ENCODE results near the gene DRAP1.
"Not testable (repeated sequence)": the region's sequence is repeated elsewhere in the genome, so short reads cannot be mapped to it uniquely, and the experiment has no call there.

The DRAP1 gene

GRCh38 chr11:65931773-65932557 lies 12.7 kb downstream of the DRAP1 start:
- no peak for DNase-seq (ENCODE audit: low read depth)

GRCh38 chr11:65932558-65932919 lies 13.3 kb downstream of the DRAP1 start:
- no peak for DNase-seq (ENCODE audit: low read depth)

GRCh38 chr11:65934014-65934413 lies 14.8 kb downstream of the DRAP1 start:
- no peak for DNase-seq (ENCODE audit: low read depth)

- DNase-seq (ENCODE audit: low read depth) = no peak
Measured at GRCh38 chr11:65937766-65938165, 18.5 kb downstream of the DRAP1 start.

GRCh38 chr11:65941720-65942310 lies 22.6 kb downstream of the DRAP1 start:
- DNase-seq (ENCODE audit: low read depth) = no peak

GRCh38 chr11:65942531-65942930 lies 23.3 kb downstream of the DRAP1 start:
- DNase-seq (ENCODE audit: low read depth) = no peak

DNA sequence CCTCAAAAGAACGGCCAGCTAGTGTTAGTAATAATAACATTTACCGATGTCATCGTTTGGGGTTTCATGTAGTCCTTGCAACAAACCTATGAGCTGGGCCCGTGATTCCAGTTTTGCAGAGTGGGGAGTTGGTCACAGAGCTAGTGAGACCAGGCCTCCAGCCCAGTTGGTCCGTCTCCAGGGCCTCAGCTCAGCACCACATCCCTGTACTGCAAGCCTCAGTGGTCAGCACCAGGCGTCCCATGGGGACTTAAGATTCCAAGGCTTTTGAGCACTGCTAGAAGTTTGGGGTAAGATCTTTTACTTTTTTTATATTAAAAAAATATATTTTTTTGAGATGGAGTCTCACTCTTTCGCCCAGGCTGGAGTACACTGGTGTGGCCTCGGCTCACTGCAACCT lies 25.0 kb downstream of the DRAP1 start:
- DNase-seq (ENCODE audit: low read depth) = no peak

DNA sequence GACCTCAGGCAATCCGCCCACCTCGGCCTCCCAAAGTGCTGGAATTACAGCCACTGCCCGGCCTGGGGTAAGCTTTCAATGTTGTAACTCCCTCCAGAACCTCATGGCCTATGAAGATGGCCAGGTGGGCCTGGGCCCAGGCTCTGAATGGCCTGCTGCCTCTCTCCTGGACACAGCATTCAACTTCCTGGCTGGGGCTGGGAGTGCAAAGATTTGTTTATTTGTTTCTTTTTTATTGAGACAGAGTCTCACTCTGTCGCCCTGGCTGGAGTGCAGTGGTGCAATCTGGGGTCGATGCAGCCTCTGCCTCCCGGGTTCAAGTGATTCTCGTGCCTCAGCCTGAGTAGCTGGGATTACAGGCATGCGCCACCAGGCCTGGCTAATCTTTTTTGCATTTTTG lies 25.5 kb downstream of the DRAP1 start:
- DNase-seq (ENCODE audit: low read depth) = no peak

DNA sequence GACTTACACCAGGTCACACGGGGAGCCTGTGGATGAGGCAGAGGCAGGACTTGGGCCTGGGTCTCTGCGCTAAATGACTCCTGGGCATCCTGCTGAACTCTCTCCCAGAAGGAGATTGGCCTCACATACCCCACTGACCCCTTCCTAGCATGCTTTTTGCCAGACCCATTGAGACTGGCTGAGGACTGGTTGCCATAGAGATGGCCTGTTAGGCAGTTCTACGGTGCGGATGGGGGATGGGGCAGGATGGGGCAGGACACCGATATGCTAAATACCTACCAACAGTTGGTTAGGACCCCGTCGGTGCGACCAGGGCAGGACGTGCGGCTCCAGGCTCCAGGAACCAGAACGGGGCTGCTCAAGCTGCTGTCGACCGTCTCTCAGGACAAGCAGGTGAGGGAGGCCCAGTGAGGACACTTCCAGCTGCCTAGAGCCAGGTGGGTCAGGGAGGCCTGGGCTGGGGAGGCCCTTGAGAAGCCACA lies 26.2 kb downstream of the DRAP1 start, which contains the start of gene TSGA10IP:
TSGA10IP (plus strand) TSS at position 51 of the 482 bp plus-strand sequence; CDS start at position 247, 196 bp downstream.
- no peak for DNase-seq (ENCODE audit: low read depth)

DNA sequence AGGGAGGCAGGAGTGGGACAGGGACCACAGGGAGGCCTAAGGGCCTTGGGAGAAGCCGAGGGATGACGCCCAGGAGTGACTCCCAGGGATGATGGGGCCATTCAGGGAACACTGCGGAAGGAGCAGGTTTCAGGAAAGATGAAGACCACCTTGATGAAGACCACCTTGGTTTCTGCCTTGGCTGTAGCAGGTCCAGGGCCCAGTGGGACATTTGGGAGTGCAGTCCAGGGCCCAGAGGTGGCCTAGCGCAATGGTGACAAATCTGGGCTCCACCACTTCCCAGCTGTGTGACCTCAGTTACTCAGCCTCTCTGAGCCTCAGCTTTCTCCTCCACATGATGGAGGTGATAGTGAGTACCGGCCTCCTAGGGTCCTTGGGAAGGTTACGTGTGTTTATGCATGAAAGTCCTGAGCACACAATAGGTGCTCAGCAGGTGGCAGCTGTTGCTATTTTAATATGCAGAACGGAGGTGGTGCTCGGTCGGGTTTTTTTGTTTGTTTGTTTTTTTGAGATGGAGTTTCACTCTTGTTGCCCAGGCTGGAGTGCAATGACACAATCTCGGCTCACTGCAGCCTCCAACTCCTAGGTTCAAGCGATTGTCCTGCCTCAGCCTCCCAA lies 26.8 kb downstream of the DRAP1 start:
- DNase-seq (ENCODE audit: low read depth) = no peak

- no peak for DNase-seq (ENCODE audit: low read depth)
Measured at GRCh38 chr11:65946655-65947054, 27.4 kb downstream of the DRAP1 start.

- DNase-seq (ENCODE audit: low read depth) = no peak
Measured at GRCh38 chr11:65947133-65947532, 27.9 kb downstream of the DRAP1 start.

DNA sequence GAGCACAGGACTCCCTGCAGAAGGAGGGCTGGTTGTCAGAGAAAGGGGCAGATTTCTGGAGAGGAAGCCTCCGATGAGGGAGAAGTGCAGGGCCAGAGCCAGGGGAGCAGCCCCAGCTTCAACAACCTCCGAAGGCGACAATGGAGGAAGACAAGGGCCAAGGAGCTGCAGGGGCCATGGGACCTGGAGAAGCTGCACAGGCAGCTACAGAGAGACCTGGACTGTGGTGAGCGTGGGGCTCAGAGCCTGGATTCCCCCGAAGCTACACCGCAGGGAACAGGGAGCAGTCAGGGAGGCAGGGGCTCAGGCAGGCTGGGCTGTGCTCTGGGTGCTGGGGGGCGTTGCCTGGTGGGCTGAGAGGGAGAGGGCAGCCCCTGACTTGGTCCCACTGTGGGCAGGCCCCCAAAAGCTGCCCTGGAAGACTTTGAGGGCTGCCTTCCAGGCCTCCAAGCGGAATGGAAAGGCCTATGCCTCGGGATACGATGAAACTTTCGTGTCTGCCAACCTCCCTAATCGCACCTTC lies 28.4 kb downstream of the DRAP1 start:
- no peak for DNase-seq (ENCODE audit: low read depth)

GRCh38 chr11:65950711-65951110 lies 31.5 kb downstream of the DRAP1 start:
- not testable (repeated sequence) for DNase-seq (ENCODE audit: low read depth)

DNA sequence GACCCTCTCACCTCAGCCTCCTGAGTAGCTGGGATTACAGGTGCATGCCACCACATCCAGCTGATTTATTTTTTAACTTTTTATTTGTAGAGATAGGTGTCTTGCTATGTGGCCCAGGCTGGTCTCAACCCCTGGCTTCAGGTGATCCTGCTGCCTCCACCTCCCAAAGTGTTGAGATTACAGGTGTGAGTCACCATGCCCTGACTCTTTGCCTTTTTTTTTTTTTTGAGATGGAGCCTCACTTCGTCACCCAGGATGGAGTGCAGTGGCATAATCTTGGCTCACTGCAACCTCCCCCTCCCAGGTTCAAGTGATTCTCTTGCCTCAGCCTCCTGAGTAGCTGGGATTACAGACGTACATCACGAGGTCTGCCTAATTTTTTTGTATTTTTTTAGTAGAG lies 32.4 kb downstream of the DRAP1 start:
- not testable (repeated sequence) for DNase-seq (ENCODE audit: low read depth)

- no peak for DNase-seq (ENCODE audit: low read depth)
Measured at GRCh38 chr11:65952052-65952521, 32.9 kb downstream of the DRAP1 start.

DNA sequence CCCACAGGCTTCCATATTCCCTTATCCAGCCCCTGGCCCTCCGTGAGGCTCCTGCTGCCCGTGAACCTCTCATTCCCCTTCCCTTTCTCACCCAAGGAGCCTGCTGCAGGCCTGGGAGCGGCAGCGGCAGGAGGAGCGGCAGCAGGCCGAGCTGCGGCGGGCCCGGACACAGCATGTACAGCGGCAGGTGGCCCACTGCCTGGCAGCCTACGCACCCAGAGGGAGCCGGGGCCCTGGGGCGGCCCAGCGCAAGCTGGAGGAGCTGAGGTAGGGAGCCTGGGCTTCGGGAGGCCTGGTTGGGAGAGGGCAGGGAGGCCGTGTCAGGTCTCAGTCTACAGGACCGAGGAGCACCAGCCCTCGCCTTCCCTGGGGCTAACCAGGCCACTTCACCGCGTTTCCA lies 34.2 kb downstream of the DRAP1 start:
- no peak for DNase-seq (ENCODE audit: low read depth)

- no peak for DNase-seq (ENCODE audit: low read depth)
Measured at GRCh38 chr11:65954771-65955170, 35.5 kb downstream of the DRAP1 start.

DNA sequence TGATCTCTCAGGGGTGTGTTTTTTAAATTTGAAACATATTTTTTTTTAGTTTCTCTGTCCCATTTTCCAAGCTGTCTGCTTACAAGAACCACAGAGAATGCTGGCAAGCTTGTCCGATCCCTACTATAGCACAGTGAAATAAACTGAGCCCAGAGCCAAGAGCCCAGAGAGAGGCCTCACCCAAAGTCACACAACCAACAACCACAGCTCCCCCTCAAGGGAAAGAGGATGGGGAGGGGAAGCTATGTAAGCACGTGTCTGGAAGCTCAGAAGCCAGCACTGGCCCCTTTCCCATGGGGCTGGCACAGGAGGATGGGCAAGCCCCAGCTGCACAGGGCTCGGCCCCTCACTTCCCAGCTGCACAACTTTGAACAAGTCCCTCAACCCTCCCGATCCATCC lies 39.1 kb downstream of the DRAP1 start:
- no peak for DNase-seq (ENCODE audit: low read depth)

DNA sequence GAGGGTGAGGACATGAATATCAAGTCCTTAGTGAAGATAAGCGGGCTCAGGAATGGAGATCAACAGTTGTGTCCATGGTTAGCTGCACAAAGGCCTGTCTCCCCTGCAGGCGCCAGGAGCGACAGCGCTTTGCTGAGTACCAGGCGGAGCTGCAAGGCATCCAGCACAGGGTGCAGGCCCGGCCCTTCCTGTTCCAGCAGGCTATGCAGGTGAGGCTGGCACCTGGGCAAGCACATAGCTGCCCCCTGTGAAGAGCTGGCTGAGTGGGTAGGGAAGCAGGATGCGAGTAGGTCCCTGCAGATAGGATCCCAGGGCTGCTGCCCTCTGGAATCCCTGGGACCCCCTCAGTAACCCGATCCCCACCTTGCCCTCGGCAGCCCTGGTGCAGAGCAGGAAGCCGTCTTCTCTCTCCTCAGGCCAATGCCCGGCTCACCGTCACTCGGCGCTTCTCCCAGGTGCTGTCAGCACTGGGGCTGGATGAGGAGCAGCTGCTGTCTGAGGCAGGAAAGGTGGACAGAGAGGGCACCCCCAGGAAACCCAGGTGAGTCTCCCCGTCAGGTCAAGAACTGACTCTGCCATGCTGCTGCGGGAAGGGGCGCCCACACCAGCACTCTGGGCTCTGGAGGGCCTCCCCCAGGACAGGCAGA lies 39.7 kb downstream of the DRAP1 start:
- no peak for DNase-seq (ENCODE audit: low read depth)

DNA sequence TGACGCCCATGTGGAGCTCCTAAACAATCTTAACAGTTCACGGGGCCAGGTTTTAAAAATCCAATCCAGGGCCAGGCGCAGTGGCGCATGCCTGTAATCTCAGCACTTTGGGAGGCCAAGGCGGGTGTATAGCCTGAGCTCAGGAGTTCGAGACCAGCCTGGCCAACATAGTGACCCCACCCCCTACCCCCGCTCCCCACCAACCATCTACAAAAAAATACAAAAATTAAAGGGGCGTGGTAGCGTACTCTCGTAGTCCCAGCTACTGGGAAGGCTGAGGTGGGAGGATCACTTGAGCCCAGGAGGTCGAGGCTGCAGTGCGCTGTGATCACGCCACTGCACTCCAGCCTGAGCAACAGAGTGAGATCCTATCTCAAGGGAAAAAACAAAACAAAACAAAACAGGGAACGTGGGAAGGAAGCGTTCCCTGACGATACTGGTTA lies 41.6 kb downstream of the DRAP1 start:
- no peak for DNase-seq (ENCODE audit: low read depth)
